ENCODE measurements around the gene ACER3. TPM values are rescaled to one million over a fixed set of nuclear protein-coding genes. Genes with fewer than 3 reads are reported as not detected.
A peak's percentile ranks its signal among the peaks of the same experiment; 100 is the strongest.

ACER3 gene
- total and polyA plus RNA-seq, 2 experiments from 2014 or later: 17.1 to 18.3 TPM

DNA sequence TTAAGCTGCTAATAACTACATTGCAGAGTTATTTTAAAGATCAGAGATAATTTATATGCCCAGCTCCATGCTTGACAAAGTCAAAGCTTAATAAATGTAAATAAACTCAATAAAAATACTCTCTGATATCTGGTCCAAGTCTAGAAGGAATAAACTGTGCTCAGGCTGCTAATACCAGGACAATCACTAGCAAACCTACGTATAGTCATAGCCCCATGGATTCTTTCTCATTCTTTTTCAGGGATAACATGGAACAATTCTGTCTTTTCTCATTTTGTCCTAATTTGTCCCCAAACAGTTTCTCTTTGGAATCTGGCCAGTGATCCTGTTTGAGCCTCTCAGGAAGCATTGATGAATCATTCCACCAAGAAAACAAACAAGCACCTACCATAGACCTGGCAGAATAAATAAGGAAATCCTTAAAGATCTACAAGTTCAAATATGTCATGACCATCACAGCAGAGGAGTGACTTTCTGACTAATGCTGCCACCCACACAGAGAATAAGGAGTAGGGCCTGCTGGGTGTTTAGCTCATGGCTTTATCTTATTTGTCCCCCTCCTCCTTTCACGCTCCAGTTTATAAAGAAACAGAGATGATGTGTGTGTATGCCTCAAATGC lies 159.4 kb downstream of the ACER3 start:
- H3K27me3 ChIP-seq: no peaks in the 10 kb centered on the region
- no peaks in the 10 kb centered on the region for H3K36me3 ChIP-seq (replicated peaks; ENCODE audit: insufficient read depth, low read depth)
- H3K9me3 ChIP-seq (ENCODE audit: low read depth): no peaks in the 10 kb centered on the region
- DNase-seq (ENCODE audit: low spot score): peak; percentile 24
- WGBS (ENCODE audit: low lambda C conversion rate, missing lambda C conversion rate): 72% methylated on average over 2 of the region's 2 CpGs
- no peaks in the 10 kb centered on the region for H4K20me1 ChIP-seq (ENCODE audit: insufficient read depth, poor library complexity, severe bottlenecking)
- H3K79me2 ChIP-seq: no peaks in the 10 kb centered on the region
- no peak overlapping the region for H3K4me2 ChIP-seq
- H3K9me2 ChIP-seq (replicated peaks; ENCODE audit: insufficient read depth): no peaks in the 10 kb centered on the region
- H3K27ac ChIP-seq: peak overlapping the region; percentile 63
- no peak overlapping the region for H2AFZ ChIP-seq
- TF ChIP-seq, protein P1, sequence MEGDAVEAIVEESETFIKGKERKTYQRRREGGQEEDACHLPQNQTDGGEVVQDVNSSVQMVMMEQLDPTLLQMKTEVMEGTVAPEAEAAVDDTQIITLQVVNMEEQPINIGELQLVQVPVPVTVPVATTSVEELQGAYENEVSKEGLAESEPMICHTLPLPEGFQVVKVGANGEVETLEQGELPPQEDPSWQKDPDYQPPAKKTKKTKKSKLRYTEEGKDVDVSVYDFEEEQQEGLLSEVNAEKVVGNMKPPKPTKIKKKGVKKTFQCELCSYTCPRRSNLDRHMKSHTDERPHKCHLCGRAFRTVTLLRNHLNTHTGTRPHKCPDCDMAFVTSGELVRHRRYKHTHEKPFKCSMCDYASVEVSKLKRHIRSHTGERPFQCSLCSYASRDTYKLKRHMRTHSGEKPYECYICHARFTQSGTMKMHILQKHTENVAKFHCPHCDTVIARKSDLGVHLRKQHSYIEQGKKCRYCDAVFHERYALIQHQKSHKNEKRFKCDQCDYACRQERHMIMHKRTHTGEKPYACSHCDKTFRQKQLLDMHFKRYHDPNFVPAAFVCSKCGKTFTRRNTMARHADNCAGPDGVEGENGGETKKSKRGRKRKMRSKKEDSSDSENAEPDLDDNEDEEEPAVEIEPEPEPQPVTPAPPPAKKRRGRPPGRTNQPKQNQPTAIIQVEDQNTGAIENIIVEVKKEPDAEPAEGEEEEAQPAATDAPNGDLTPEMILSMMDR (IDR thresholded peaks at IDR 0.05; ENCODE audit: poor library complexity): no peak
- TF ChIP-seq EZH2 (IDR thresholded peaks at IDR 0.05; ENCODE audit: borderline replicate concordance): no peak
- TF ChIP-seq EZH2phosphoT487 (IDR thresholded peaks at IDR 0.05; ENCODE audit: low read depth, severe bottlenecking, unreplicated experiment): no peak
- H3K4me1 ChIP-seq (ENCODE audit: insufficient read depth): no peaks in the 10 kb centered on the region
- no peak overlapping the region for H3K4me3 ChIP-seq

DNA sequence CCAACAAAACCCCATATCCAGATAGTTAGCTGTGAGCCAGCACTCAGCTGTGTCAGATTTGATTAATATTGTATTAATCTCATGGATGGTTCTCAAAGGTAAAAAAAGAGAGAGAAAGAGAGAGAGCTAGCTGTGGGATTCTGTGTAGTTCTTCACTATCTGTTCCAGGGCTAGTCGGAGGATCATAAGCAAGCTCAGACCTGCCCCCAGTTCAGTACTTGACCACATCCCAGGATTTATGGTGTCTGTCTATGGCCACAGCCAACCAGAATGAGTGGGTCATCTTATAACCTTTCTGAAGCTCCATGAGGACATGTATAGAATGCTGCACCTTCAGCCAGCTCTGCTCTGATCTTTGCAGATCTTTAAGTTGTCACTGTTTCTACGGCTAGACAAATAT lies 160.0 kb downstream of the ACER3 start:
- no peaks in the 10 kb centered on the region for H3K27me3 ChIP-seq
- WGBS (ENCODE audit: low lambda C conversion rate, missing lambda C conversion rate): 88% methylated on average over 2 of the region's 2 CpGs
- no peaks in the 10 kb centered on the region for H3K36me3 ChIP-seq (replicated peaks; ENCODE audit: insufficient read depth, low read depth)
- H2AFZ ChIP-seq: no peak overlapping the region
- H4K20me1 ChIP-seq (ENCODE audit: insufficient read depth, poor library complexity, severe bottlenecking): no peaks in the 10 kb centered on the region
- DNase-seq (ENCODE audit: low spot score): no peak
- H3K79me2 ChIP-seq: no peaks in the 10 kb centered on the region
- H3K4me3 ChIP-seq: no peak overlapping the region
- TF ChIP-seq EZH2 (IDR thresholded peaks at IDR 0.05; ENCODE audit: borderline replicate concordance) (no peak), EZH2phosphoT487 (IDR thresholded peaks at IDR 0.05; ENCODE audit: low read depth, severe bottlenecking, unreplicated experiment) (no peak)
- TF ChIP-seq, protein P1 (IDR thresholded peaks at IDR 0.05; ENCODE audit: poor library complexity): no peak
- H3K9me3 ChIP-seq (ENCODE audit: low read depth): no peaks in the 10 kb centered on the region
- no peak overlapping the region for H3K4me2 ChIP-seq
- H3K27ac ChIP-seq: peak overlapping the region; percentile 63
- no peaks in the 10 kb centered on the region for H3K9me2 ChIP-seq (replicated peaks; ENCODE audit: insufficient read depth)
- peaks cover 3% of the 10 kb centered on the region for H3K4me1 ChIP-seq (ENCODE audit: insufficient read depth)

DNA sequence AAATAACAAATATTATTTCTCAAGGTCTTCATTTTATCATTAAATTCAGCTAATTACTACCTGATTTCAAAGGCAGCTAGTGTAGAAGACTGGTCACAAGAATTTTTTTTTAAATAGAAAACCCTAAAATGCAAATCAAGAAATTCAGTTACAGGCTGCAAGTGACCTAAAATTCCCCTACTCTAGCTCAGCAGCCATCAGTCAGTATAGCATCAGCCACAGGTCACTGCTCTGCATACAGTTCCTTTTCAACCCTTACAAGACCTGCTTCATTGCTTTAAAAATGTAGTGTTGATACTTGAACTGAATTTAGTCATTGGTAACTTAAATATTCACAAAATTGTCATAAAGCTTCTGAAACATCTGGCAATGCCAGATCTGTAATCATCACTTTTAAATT lies 164.0 kb downstream of the ACER3 start:
- Histone ChIP-seq H3K27ac (no peak overlapping the region), H3K79me2 (no peaks in the 10 kb centered on the region), H3K9me2 (replicated peaks; ENCODE audit: insufficient read depth) (no peaks in the 10 kb centered on the region), H3K27me3 (no peaks in the 10 kb centered on the region), H3K4me1 (ENCODE audit: insufficient read depth) (peaks cover 5% of the 10 kb centered on the region), H3K4me2 (no peak overlapping the region), H3K36me3 (replicated peaks; ENCODE audit: insufficient read depth, low read depth) (no peaks in the 10 kb centered on the region), H2AFZ (no peak overlapping the region), H3K9me3 (ENCODE audit: low read depth) (no peaks in the 10 kb centered on the region), H3K4me3 (no peak overlapping the region), H4K20me1 (ENCODE audit: insufficient read depth, poor library complexity, severe bottlenecking) (no peaks in the 10 kb centered on the region)
- TF ChIP-seq, protein P1 (IDR thresholded peaks at IDR 0.05; ENCODE audit: poor library complexity): no peak
- TF ChIP-seq EZH2phosphoT487 (IDR thresholded peaks at IDR 0.05; ENCODE audit: low read depth, severe bottlenecking, unreplicated experiment) (no peak), EZH2 (IDR thresholded peaks at IDR 0.05; ENCODE audit: borderline replicate concordance) (no peak)
- DNase-seq (ENCODE audit: low spot score): no peak

Measured in hepatocyte (in vitro differentiated cells).